ENCODE results near the gene FCMR. TPM values are rescaled to one million over a fixed set of nuclear protein-coding genes. Genes with fewer than 3 reads are reported as not detected.

Gene FCMR
- total RNA-seq, 1 donor: 1.3 TPM

GRCh38 chr1:206890125-206891060, 31.3 kb downstream of the FCMR start:
- DNase-seq (ENCODE audit: low read depth): peak; percentile 98
- no peak overlapping the region for H3K4me3 ChIP-seq (ENCODE audit: low read depth, low read length)
- TF ChIP-seq CTCF (IDR thresholded peaks at IDR 0.05; ENCODE audit: insufficient read depth, low read depth, low read length): no peak

GRCh38 chr1:206887701-206888100, 34.0 kb downstream of the FCMR start:
- no peak for TF ChIP-seq CTCF (IDR thresholded peaks at IDR 0.05; ENCODE audit: insufficient read depth, low read depth, low read length)
- peak; percentile 55 for DNase-seq (ENCODE audit: low read depth)

GRCh38 chr1:206886831-206887230, 34.9 kb downstream of the FCMR start:
- no peak for DNase-seq (ENCODE audit: low read depth)
- H3K4me3 ChIP-seq (ENCODE audit: low read depth, low read length): no peak overlapping the region
- TF ChIP-seq CTCF (IDR thresholded peaks at IDR 0.05; ENCODE audit: insufficient read depth, low read depth, low read length): no peak

More at GRCh38 chr1:206887701-206888100, 34.0 kb downstream of the FCMR start:
- H3K4me3 ChIP-seq (ENCODE audit: low read depth, low read length): no peak overlapping the region

- H3K4me3 ChIP-seq (ENCODE audit: low read depth, low read length): no peak overlapping the region
- no peak for DNase-seq (ENCODE audit: low read depth)
- no peak for TF ChIP-seq CTCF (IDR thresholded peaks at IDR 0.05; ENCODE audit: insufficient read depth, low read depth, low read length)
Observed at GRCh38 chr1:206885341-206886060, 36.2 kb downstream of the FCMR start.

- no peak for TF ChIP-seq CTCF (IDR thresholded peaks at IDR 0.05; ENCODE audit: insufficient read depth, low read depth, low read length)
- no peak for DNase-seq (ENCODE audit: low read depth)
- no peak overlapping the region for H3K4me3 ChIP-seq (ENCODE audit: low read depth, low read length)
Observed at GRCh38 chr1:206883876-206884275, 37.9 kb downstream of the FCMR start.

- no peak overlapping the region for H3K4me3 ChIP-seq (ENCODE audit: low read depth, low read length)
- DNase-seq (ENCODE audit: low read depth): peak; percentile 59
- no peak for TF ChIP-seq CTCF (IDR thresholded peaks at IDR 0.05; ENCODE audit: insufficient read depth, low read depth, low read length)
Observed at GRCh38 chr1:206883160-206883559, 38.6 kb downstream of the FCMR start.
